ENCODE data around the gene TMEM163. TPM values are rescaled to one million over a fixed set of nuclear protein-coding genes. Genes with fewer than 3 reads are reported as not detected.

Gene TMEM163
- total RNA-seq, 1 experiment from 2014 or later, result 0.12 TPM

GRCh38 chr2:134406736-134407135 lies 312.1 kb downstream of the TMEM163 start:
- TF ChIP-seq MAX (IDR thresholded peaks at IDR 0.05) (no peak), CTCF (IDR thresholded peaks at IDR 0.05 in 2 of 3, conservative IDR thresholded peaks at IDR 0.05 in 1 of 3; ENCODE audit: borderline replicate concordance in 1 of 3, insufficient read depth in 1 of 3, low read depth in 2 of 3, low read length in 2 of 3) (no peak), ATF3 (IDR thresholded peaks at IDR 0.05) (no peak), EZH2phosphoT487 (IDR thresholded peaks at IDR 0.05; ENCODE audit: borderline replicate concordance) (no peak), CEBPB (IDR thresholded peaks at IDR 0.05; ENCODE audit: low read depth) (no peak), ZBTB33 (IDR thresholded peaks at IDR 0.05; ENCODE audit: extremely low read depth, insufficient replicate concordance, low read length) (no peak), POLR2AphosphoS5 (IDR thresholded peaks at IDR 0.05; ENCODE audit: low read depth, low read length) (no peak), FOSL1 (IDR thresholded peaks at IDR 0.05; ENCODE audit: low read depth) (no peak), ZFX (IDR thresholded peaks at IDR 0.05) (no peak), ELF1 (IDR thresholded peaks at IDR 0.05; ENCODE audit: borderline replicate concordance, low read depth) (no peak), RAD21 (IDR thresholded peaks at IDR 0.05; ENCODE audit: low read depth) (no peak), SRF (IDR thresholded peaks at IDR 0.05; ENCODE audit: low read depth) (no peak)
- no peaks in the 10 kb centered on the region for H3K27me3 ChIP-seq (ENCODE audit: insufficient read depth, low read length)
- no peaks in the 10 kb centered on the region for H3K36me3 ChIP-seq (ENCODE audit: control insufficient read depth in 1 of 2, insufficient read depth in 2 of 2, low read length in 2 of 2)
- ChIA-PET RAD21 (ENCODE audit: low non-redundant PET in 1 of 2, low total read pairs in 2 of 2, uncharacterized antibody in 2 of 2, unreplicated experiment in 2 of 2) (no interaction called here), POLR2A (no interaction called here), CTCF (no interaction called here)
- no peak overlapping the region for H3K4me3 ChIP-seq (replicated peaks in 1 of 2; ENCODE audit: low read depth in 1 of 2, low read length in 2 of 2)
- BruUV-seq (replicated peaks), result no TSS peak
- no peaks in the 10 kb centered on the region for H3K79me2 ChIP-seq (ENCODE audit: insufficient read depth, low read length)
- H3K27ac ChIP-seq (ENCODE audit: low read depth, low read length), result no peak overlapping the region
- peaks cover 0 to 9% of the 10 kb centered on the region in 2 experiments; a peak in 2 of 4 replicates for H3K4me1 ChIP-seq (ENCODE audit: control insufficient read depth in 1 of 2, insufficient read depth in 2 of 2, low read length in 2 of 2)
- no peak for DNase-seq (ENCODE audit: low read depth, low spot score)
- H3K9ac ChIP-seq (ENCODE audit: low read length), result no peak overlapping the region
- H2AFZ ChIP-seq (ENCODE audit: low read depth, low read length, poor library complexity, severe bottlenecking), result no peak overlapping the region
- intact Hi-C loops (cut with micrococcal nuclease), result no loop called here
- no peaks in the 10 kb centered on the region for H4K20me1 ChIP-seq (ENCODE audit: insufficient read depth)
- H3K9me3 ChIP-seq (ENCODE audit: control insufficient read depth in 1 of 2, insufficient read depth in 1 of 2, low read depth in 1 of 2, low read length in 2 of 2), result no peaks in the 10 kb centered on the region
- ATAC-seq, result no peak
- H3K4me2 ChIP-seq (ENCODE audit: low read length), result no peak overlapping the region
- no peaks in the 10 kb centered on the region for H3K9me2 ChIP-seq (ENCODE audit: insufficient read depth)

Data from HCT116 (cell line).